Aortic smooth muscle cell (primary cell): ENCODE measurements around the gene CYB5D1. TPM values are rescaled to one million over a fixed set of nuclear protein-coding genes. Genes with fewer than 3 reads are reported as not detected.

Experiments
- total RNA-seq: library from RNA; depleted of rRNA; stranded (reverse); fragments of >200 nt; gene quantifications from 2 replicates; pipeline ENCODE4 v1.2.3, GENCODE V29; 2014

The CYB5D1 gene
- 9.4 and 9.9 TPM in 2 replicates for total RNA-seq

GRCh38 chr17:7857713-7858521, at the start of gene CYB5D1:
Gene CYB5D1, plus strand, starts transcription at chr17:7858003. Its CDS starts 132 bp downstream, at chr17:7858135.

DNA sequence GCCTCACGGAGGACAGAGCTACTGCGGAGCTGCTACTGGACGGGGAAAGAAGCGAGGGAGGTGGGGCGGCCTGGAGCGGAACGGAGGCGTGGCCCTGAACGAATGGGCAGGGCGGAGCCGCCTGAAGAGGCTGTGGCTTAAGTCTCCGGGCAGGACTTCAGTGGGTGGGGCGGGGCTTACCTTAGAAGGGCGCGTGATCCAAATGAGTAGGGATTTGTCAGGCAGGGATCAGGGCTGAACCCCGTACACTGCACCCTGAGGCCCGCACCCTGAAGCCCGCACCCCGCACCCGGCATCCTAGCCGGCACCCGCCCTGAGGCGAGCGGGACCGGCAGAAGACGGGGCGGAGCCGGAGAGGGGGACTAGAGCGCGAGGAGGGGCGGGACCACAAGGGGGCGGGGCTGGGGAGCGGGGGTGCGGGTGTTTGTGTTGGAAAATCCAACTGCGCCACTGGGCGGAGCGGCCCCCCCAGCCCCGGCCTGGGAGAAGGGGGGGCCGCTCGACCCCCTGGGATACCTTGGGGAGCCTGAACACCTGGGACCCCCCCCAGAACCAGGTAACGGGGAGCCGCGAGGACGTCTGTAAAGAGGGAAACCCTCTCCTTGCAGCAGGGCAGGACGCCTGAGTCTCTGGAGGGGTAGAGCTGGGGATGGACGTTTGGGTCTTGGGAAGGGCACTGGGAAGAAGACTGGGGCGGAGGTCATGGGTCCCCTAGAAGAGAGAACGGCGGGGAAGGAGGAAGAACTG, 23.8 kb upstream of the CYB5D1 start, which contains the start of gene KDM6B:
Gene KDM6B, plus strand, starts transcription at position 423 of the 747 bp plus-strand sequence. CDS start 11,338 bp downstream, outside the sequence.

DNA sequence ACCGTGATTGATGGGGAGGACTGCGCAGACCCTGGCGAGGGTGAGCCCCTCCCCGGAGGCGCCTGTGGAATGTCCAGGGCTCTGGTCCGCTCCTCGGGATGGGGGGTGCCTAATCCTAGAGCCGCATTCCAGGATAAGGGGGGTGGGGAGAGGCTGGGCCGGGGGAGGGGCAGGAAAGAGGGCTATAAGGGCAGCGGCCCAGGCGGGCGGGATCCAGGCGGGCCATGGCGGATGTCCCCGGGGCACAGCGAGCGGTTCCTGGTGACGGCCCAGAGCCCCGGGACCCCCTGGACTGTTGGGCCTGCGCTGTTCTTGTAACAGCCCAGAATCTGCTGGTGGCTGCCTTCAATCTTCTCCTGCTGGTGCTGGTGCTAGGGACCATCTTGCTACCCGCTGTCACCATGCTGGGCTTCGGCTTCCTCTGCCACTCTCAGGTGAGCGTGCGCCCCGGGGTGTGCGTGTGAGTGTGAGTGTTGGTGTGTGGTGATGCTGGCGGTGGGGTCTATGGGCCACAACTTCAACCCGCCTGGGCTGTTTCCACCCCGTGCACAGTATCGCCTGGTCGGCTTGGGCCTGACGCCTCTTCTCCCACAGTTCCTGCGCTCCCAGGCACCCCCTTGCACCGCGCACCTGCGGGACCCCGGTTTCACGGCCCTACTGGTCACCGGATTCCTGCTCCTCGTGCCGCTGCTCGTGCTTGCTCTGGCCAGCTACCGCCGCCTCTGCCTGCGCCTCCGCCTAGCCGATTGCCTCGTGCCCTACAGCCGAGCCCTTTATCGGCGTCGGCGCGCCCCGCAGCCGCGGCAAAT, 2.7 kb upstream of the CYB5D1 start, which contains the start of gene TMEM88:
Gene TMEM88, plus strand, starts transcription at position 216 of the 809 bp plus-strand sequence. Its CDS starts 9 bp downstream, at position 225.

DNA sequence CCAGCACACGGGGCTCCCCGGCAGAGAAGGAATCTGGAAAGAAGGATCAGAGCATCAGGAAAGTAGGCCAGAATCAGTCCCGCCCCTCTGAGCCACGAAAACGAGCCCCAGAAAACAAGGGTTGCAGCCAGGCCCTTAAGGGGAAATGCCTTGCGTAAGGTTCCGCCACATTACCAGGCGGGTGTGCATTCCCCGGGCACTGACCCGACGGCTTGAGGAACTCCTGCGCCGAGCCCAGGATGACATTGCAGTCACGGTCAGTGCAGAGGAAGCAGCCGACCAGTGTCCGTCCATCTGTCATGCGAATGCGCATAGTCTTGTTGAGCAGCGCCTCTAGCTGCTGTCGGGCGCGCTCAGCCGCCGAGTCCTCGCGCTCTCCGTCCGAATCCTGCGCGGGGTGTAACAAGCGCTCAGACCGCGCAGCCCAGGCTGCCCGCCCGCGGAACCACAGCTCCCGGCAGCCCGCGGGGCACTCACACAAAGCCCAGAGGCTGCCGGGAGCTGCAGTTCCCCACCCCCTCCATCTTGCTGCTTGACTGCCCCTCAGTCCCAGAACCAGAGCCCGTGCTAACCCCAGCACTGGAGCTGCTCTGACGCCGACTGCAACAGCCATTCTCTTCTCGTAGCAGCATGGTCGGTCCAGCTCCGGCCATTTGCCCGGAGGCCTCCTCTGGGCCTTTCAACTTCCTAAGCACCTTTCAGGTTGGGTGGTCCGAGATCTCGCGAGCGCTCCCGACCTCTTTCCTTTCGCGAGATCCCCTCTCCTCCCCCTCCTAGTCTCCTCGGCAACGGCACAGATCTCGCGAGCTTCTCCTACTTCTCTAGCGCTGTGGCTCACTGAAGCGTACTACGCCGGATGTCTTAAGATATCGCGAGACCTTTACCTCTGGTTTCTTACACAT, 741 bp upstream of the CYB5D1 start, which contains the start of gene NAA38:
Gene NAA38, minus strand, starts transcription at position 749 of the 902 bp plus-strand sequence. Its CDS starts 96 bp downstream, at position 653.

GRCh38 chr17:7888184-7888920, 30.5 kb downstream of the CYB5D1 start, which contains the start of gene CHD3:
Gene CHD3, plus strand, starts transcription at chr17:7888789. Its CDS starts 212 bp downstream, at chr17:7889001.

Other genes with a start within 250 kb of the CYB5D1 start
- gene FXR2, start 243.1 kb upstream of the CYB5D1 start, total RNA-seq, result 45.9 and 56.7 TPM in 2 replicates
- gene SAT2, start 230.2 kb upstream of the CYB5D1 start, total RNA-seq, result 45.6 and 50.5 TPM in 2 replicates
- 0.26 and 0.50 TPM in 2 replicates for gene SHBG, start 227.9 kb upstream of the CYB5D1 start, total RNA-seq
- under 0.01 TPM in 2 replicates for gene ATP1B2, start 207.1 kb upstream of the CYB5D1 start, total RNA-seq
- 14.1 and 19.5 TPM in 2 replicates for gene TP53, start 170.5 kb upstream of the CYB5D1 start, total RNA-seq
- 3.3 and 4.9 TPM in 2 replicates for gene WRAP53, start 169.5 kb upstream of the CYB5D1 start, total RNA-seq
- under 0.01 and 0.12 TPM in 2 replicates for gene EFNB3, start 152.8 kb upstream of the CYB5D1 start, total RNA-seq
- 0.12 and 0.13 TPM in 2 replicates for gene DNAH2, start 140.3 kb upstream of the CYB5D1 start, total RNA-seq
- 3.6 and 3.9 TPM in 2 replicates for gene KDM6B, start 23.8 kb upstream of the CYB5D1 start, total RNA-seq
- 0.37 and 0.40 TPM in 2 replicates for gene TMEM88, start 2.9 kb upstream of the CYB5D1 start, total RNA-seq
- gene NAA38, start 444 bp upstream of the CYB5D1 start, total RNA-seq, result 92.8 and 145 TPM in 2 replicates
- 135 and 146 TPM in 2 replicates for gene CHD3, start 30.8 kb downstream of the CYB5D1 start, total RNA-seq
- 0.87 and 3.7 TPM in 2 replicates for gene RNF227, start 58.3 kb downstream of the CYB5D1 start, total RNA-seq
- 0.13 and 0.25 TPM in 2 replicates for gene KCNAB3, start 71.9 kb downstream of the CYB5D1 start, total RNA-seq
- gene TRAPPC1, start 73.9 kb downstream of the CYB5D1 start, total RNA-seq, result 51.5 and 60.6 TPM in 2 replicates
- gene CNTROB, start 74.2 kb downstream of the CYB5D1 start, total RNA-seq, result 21.5 and 30.1 TPM in 2 replicates
- gene GUCY2D, start 144.6 kb downstream of the CYB5D1 start, total RNA-seq, result not detected in 2 replicates
- gene ALOX15B, start 181.1 kb downstream of the CYB5D1 start, total RNA-seq, result not detected in 2 replicates
- gene ALOX12B, start 229.7 kb downstream of the CYB5D1 start, total RNA-seq, result not detected in 2 replicates